Measurements from ENCODE around the gene TMEM267.

GRCh38 chr5:43520615-43521014 is 37.0 kb upstream of the TMEM267 start:
- TF ChIP-seq CTCF (IDR thresholded peaks at IDR 0.05) = no peak
- TF ChIP-seq POLR2A (IDR thresholded peaks at IDR 0.05) = no peak
